ENCODE data around the gene UCK2. TPM values are rescaled to one million over a fixed set of nuclear protein-coding genes. Genes with fewer than 3 reads are reported as not detected.

Gene UCK2
- total and polyA plus RNA-seq, 2 experiments from 2014 or later = 101 to 149 TPM

Other genes starting within 250 kb of the UCK2 start
- gene MGST3, start 196.4 kb upstream of the UCK2 start, total RNA-seq (2014; rRNA removed; shearing (Covaris generic)) = 84.5 and 107 TPM in 2 replicates
- 262 and 286 TPM in 2 replicates for gene MGST3, start 196.4 kb upstream of the UCK2 start, polyA plus RNA-seq (2016; fragmentation: Nextera tagmentation; extraction: Ambion mirVana)
- gene ALDH9A1, start 129.1 kb upstream of the UCK2 start, total RNA-seq (2014; rRNA removed; shearing (Covaris generic)) = 58.5 and 59.2 TPM in 2 replicates
- gene ALDH9A1, start 129.1 kb upstream of the UCK2 start, polyA plus RNA-seq (2016; fragmentation: Nextera tagmentation; extraction: Ambion mirVana) = 37.7 and 50.6 TPM in 2 replicates
- gene TMCO1, start 58.7 kb upstream of the UCK2 start, total RNA-seq (2014; rRNA removed; shearing (Covaris generic)) = 38.3 and 45.2 TPM in 2 replicates
- gene TMCO1, start 58.7 kb upstream of the UCK2 start, polyA plus RNA-seq (2016; fragmentation: Nextera tagmentation; extraction: Ambion mirVana) = 116 and 128 TPM in 2 replicates